22Rv1 (cell line): Measurements from ENCODE around the gene ZNF625.
A peak's percentile ranks its signal among the peaks of the same experiment; 100 is the strongest.

Experiments
- H3K27ac ChIP-seq: fragments of 450-650 bp; 2 replicates; pipeline ENCODE4 v1.5.1; 2017
- ZFX ChIP-seq: fragments of 450-650 bp; IDR thresholded peaks from 2 replicates; pipeline ENCODE4 v1.6.1; 2017; ENCODE audit warnings: antibody characterized with exemption, borderline replicate concordance
- TF ChIP-seq, protein P1 (sequence below): fragments of 450-650 bp; IDR thresholded peaks from 2 replicates; pipeline ENCODE4 v1.5.1; 2017; ENCODE audit warnings: mild to moderate bottlenecking

The ZNF625 gene

GRCh38 chr19:12145348-12145747, 11.2 kb downstream of the ZNF625 start:
- no peak overlapping the region for H3K27ac ChIP-seq
- TF ChIP-seq, protein P1, sequence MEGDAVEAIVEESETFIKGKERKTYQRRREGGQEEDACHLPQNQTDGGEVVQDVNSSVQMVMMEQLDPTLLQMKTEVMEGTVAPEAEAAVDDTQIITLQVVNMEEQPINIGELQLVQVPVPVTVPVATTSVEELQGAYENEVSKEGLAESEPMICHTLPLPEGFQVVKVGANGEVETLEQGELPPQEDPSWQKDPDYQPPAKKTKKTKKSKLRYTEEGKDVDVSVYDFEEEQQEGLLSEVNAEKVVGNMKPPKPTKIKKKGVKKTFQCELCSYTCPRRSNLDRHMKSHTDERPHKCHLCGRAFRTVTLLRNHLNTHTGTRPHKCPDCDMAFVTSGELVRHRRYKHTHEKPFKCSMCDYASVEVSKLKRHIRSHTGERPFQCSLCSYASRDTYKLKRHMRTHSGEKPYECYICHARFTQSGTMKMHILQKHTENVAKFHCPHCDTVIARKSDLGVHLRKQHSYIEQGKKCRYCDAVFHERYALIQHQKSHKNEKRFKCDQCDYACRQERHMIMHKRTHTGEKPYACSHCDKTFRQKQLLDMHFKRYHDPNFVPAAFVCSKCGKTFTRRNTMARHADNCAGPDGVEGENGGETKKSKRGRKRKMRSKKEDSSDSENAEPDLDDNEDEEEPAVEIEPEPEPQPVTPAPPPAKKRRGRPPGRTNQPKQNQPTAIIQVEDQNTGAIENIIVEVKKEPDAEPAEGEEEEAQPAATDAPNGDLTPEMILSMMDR = no peak
- no peak for TF ChIP-seq ZFX

GRCh38 chr19:12141405-12141736, 15.2 kb downstream of the ZNF625 start:
- no peak for TF ChIP-seq ZFX
- TF ChIP-seq, protein P1 = peak; percentile 56
- H3K27ac ChIP-seq = no peak overlapping the region; the same call in 1 of the 2 replicates

GRCh38 chr19:12140545-12141404, 15.8 kb downstream of the ZNF625 start:
- TF ChIP-seq, protein P1 = peak; percentile 94
- TF ChIP-seq ZFX = no peak
- H3K27ac ChIP-seq = peak overlapping the region; percentile 74

GRCh38 chr19:12139885-12140544, 16.5 kb downstream of the ZNF625 start, which contains the start of gene ZNF20:
TSS of gene ZNF20 (minus strand) at chr19:12140350. CDS start at chr19:12140182, 168 bp downstream.
- TF ChIP-seq, protein P1 = no peak
- no peak for TF ChIP-seq ZFX
- peak within 1 kb of the TSS; percentile 74 for H3K27ac ChIP-seq

- H3K27ac ChIP-seq = peak overlapping the region; percentile 74
- TF ChIP-seq ZFX = no peak
- TF ChIP-seq, protein P1 = no peak
Observed at GRCh38 chr19:12139269-12139668, 17.3 kb downstream of the ZNF625 start.

DNA sequence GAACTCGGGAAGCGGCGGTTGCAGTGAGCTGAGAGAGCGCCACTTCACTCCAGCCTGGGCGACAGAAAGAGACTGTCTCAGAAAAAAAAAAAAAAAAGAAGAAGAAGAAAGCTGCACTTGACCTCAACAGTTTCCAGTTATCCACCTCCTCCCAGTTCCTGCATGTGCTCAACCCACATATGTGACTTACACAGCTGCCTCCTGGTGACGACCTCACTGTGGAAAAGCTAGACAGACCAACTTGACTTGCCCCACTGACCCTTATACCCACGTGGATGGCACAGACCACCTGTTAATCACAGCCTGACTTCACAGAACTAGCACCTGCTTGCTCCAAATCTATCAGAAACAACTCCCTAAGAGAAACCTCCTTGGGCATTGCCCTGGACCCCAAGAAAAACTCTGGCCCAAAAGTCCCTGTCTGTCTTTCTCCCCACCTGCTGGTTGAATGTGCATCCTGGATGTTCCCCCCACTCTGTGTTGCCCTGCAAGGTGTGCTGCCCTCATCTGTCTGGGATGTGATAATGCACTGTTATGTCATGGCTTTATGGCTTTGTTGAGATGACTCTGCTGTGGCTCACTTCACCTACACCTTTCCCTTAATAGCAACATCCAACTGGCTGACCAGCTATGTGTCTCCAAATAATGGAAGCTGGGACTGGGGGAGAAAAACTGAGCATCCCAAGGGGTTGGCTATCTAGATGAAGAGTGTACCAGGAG, 19.2 kb downstream of the ZNF625 start:
- no peak overlapping the region for H3K27ac ChIP-seq
- TF ChIP-seq, protein P1 = no peak
- TF ChIP-seq ZFX = no peak
